GM21447 (cell line): ENCODE data around the gene DDX3X.
"Not testable (repeated sequence)": the region's sequence is repeated elsewhere in the genome, so short reads cannot be mapped to it uniquely, and the experiment has no call there.

Experiments
- ATAC-seq: cut with Tn5 transposase; IDR thresholded peaks from one replicate; pipeline ENCODE4 v1.9.1; 2021; ENCODE audit not compliant: unreplicated experiment

The DDX3X gene

GRCh38 chrX:41411222-41411621, 77.3 kb downstream of the DDX3X start:
- ATAC-seq = not testable (repeated sequence)

DNA sequence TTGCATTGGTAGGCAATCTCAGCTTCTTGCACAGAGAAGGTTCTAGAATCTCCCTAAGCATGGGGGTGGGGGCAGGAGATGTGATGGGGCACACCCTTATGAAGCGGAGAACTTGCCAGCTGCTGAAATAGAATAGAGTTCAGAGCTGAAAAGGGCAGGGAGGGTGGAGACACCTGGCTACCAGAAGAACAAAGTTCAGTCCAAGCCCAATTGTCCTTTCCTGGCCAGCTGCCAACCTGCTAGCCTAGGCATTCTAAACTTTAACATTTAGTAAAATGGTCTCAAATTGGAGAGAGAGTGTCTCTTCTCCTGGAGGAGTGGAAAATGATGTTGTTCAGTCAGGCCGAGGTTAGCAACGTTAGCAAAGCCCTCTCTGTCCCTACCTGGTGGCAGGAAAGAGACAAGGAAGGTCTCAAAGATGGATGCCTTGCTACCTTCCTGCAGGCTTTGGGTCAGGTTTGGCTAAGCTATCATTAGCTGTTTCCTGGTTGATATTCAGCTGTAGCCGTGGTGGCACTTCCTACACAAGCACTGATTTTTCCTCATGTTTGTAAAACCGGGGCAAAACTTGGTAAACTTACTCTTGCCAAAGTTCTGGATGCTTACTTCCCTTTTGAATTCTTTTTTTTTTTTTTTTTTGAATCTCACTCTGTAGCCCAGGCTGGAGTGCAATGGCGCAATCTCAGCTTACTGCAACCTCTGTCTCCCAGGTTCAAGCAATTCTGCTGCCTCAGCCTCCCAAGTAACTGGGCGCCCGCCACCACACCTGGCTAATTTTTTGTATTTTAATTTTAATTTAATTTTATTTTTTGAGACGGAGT, 78.5 kb downstream of the DDX3X start:
- ATAC-seq = no peak
